GM12878 (cell line): Measurements from ENCODE around the gene PHC3. TPM values are rescaled to one million over a fixed set of nuclear protein-coding genes. Genes with fewer than 3 reads are reported as not detected.

ENCODE experiments used
- BCL11A ChIP-seq: IDR thresholded peaks from 2 replicates; pipeline ENCODE4 v1.6.1; 2011; ENCODE audit warnings: low read depth, low read length
- BMI1 ChIP-seq: fragments of 450-650 bp; IDR thresholded peaks from 2 replicates; pipeline ENCODE4 v1.6.1; 2016; ENCODE audit warnings: mild to moderate bottlenecking, moderate library complexity, borderline replicate concordance
- HDGF ChIP-seq: fragments of 450-650 bp; IDR thresholded peaks from 2 replicates; pipeline ENCODE4 v1.6.1; 2016; ENCODE audit warnings: antibody characterized with exemption
- JUNB ChIP-seq: IDR thresholded peaks from 2 replicates; pipeline ENCODE4 v1.6.1; 2016; ENCODE audit warnings: antibody characterized with exemption, mild to moderate bottlenecking
- MLLT1 ChIP-seq: fragments of 450-650 bp; IDR thresholded peaks from 2 replicates; pipeline ENCODE4 v1.6.1; 2016; ENCODE audit warnings: mild to moderate bottlenecking
- PAX5 ChIP-seq: IDR thresholded peaks from 2 replicates; pipeline ENCODE4 v1.6.1; 2011; ENCODE audit warnings: low read depth, low read length, borderline replicate concordance
- RAD51 ChIP-seq: fragments of 450-650 bp; IDR thresholded peaks from 2 replicates; pipeline ENCODE4 v1.6.1; 2016; ENCODE audit warnings: moderate library complexity, mild to moderate bottlenecking, inconsistent platforms
- polyA plus RNA-seq, 11 experiments: library from polyadenylated mRNA; depleted of rRNA in 4 of 11; unstranded in 6 of 11; stranded (reverse) in 5 of 11; fragments of >200 nt; fragmentation: Nextera tagmentation in 4 of 11; fragmentation: Illumina TruSeq in 1 of 11; extraction: Ambion mirVana in 4 of 11; extraction: Trizol in 1 of 11; gene quantifications; 1 replicate in 1 of 11; 2 replicates in 10 of 11; pipeline versions ENCODE4 v1.2.1 to v1.2.3, GENCODE V29; 2011 to 2016; ENCODE audit warnings: inconsistent platforms in 2 of 11, missing spikeins in 2 of 11, low read depth in 1 of 11
- total RNA-seq, 4 experiments: library from RNA; depleted of rRNA in 3 of 4; stranded (reverse); fragments of >200 nt in 3 of 4; fragmentation: Illumina TruSeq in 1 of 4; extraction: Trizol in 1 of 4; gene quantifications; 2 replicates each; pipeline versions ENCODE4 v1.2.1 to v1.2.3, GENCODE V29; 2013 to 2021
- TF ChIP-seq, protein P1 (sequence below): fragments of 450-650 bp; formaldehyde crosslinking; IDR thresholded peaks from 2 replicates; pipeline ENCODE4 v1.5.0; 2022; ENCODE audit warnings: mild to moderate bottlenecking, missing genetic modification characterization
- TF ChIP-seq, protein P2 (sequence below): fragments of 450-650 bp; IDR thresholded peaks from 2 replicates; pipeline ENCODE4 v1.6.1; 2016; ENCODE audit warnings: mild to moderate bottlenecking

PHC3 gene
- total and polyA plus RNA-seq, 10 of the 15 experiments (the other 5 are each of a cell fraction or from before 2014, with no cell fraction given): 3.3 to 62.3 (median 22.1) TPM

GRCh38 chr3:170205302-170205701 is 23.8 kb upstream of the PHC3 start (continued):
- TF ChIP-seq MLLT1 (peak; percentile 37), RAD51 (peak; percentile 31; the same call in 1 of the 2 replicates), JUNB (peak; percentile 51; the same call in 1 of the 2 replicates), BCL11A (peak; percentile 80), HDGF (no peak), PAX5 (no peak), BMI1 (peak; percentile 56; the same call in 1 of the 2 replicates)
- TF ChIP-seq, protein P1, sequence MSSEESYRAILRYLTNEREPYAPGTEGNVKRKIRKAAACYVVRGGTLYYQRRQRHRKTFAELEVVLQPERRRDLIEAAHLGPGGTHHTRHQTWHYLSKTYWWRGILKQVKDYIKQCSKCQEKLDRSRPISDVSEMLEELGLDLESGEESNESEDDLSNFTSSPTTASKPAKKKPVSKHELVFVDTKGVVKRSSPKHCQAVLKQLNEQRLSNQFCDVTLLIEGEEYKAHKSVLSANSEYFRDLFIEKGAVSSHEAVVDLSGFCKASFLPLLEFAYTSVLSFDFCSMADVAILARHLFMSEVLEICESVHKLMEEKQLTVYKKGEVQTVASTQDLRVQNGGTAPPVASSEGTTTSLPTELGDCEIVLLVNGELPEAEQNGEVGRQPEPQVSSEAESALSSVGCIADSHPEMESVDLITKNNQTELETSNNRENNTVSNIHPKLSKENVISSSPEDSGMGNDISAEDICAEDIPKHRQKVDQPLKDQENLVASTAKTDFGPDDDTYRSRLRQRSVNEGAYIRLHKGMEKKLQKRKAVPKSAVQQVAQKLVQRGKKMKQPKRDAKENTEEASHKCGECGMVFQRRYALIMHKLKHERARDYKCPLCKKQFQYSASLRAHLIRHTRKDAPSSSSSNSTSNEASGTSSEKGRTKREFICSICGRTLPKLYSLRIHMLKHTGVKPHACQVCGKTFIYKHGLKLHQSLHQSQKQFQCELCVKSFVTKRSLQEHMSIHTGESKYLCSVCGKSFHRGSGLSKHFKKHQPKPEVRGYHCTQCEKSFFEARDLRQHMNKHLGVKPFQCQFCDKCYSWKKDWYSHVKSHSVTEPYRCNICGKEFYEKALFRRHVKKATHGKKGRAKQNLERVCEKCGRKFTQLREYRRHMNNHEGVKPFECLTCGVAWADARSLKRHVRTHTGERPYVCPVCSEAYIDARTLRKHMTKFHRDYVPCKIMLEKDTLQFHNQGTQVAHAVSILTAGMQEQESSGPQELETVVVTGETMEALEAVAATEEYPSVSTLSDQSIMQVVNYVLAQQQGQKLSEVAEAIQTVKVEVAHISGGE (CRISPR knock-in tag): no peak
- TF ChIP-seq, protein P2, sequence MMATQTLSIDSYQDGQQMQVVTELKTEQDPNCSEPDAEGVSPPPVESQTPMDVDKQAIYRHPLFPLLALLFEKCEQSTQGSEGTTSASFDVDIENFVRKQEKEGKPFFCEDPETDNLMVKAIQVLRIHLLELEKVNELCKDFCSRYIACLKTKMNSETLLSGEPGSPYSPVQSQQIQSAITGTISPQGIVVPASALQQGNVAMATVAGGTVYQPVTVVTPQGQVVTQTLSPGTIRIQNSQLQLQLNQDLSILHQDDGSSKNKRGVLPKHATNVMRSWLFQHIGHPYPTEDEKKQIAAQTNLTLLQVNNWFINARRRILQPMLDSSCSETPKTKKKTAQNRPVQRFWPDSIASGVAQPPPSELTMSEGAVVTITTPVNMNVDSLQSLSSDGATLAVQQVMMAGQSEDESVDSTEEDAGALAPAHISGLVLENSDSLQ: 0 out of 2 replicates have a peak, but pooled peaks have one; percentile 49
